Aorta (tissue), 5 donors: Measurements from ENCODE around the gene TMEM43. TPM values are rescaled to one million over a fixed set of nuclear protein-coding genes. Genes with fewer than 3 reads are reported as not detected.

Experiments
- ATAC-seq: fragments of 200-7000 bp; cut with Tn5 transposase; one replicate; pipeline ENCODE4 v1.9.1; 2022; ENCODE audit warnings: moderate library complexity; ENCODE audit not compliant: low FRiP score
- DNase-seq, 2 donors: peaks; one replicate each; pipeline ENCODE4 v3.0.0-alpha.2; 2020
- H3K27ac ChIP-seq, 2 donors: one replicate each; pipeline ENCODE4 v1.5.1; 2013; ENCODE audit warnings: low read length in 2 of 2, mild to moderate bottlenecking in 2 of 2, moderate library complexity in 2 of 2, control low read depth in 1 of 2, inconsistent platforms in 1 of 2, low read depth in 1 of 2
- H3K27me3 ChIP-seq, 2 donors: one replicate each; pipeline ENCODE4 v1.6.1; 2013; ENCODE audit warnings: control low read depth in 1 of 2, low read length in 1 of 2, mild to moderate bottlenecking in 1 of 2, moderate library complexity in 1 of 2; ENCODE audit not compliant: insufficient read depth in 2 of 2, control insufficient read depth in 1 of 2
- H3K36me3 ChIP-seq, 2 donors: one replicate each; pipeline ENCODE4 v1.6.1; 2013; ENCODE audit warnings: control low read depth in 1 of 2, low read length in 1 of 2, mild to moderate bottlenecking in 1 of 2; ENCODE audit not compliant: insufficient read depth in 2 of 2, control insufficient read depth in 1 of 2
- H3K4me1 ChIP-seq, 2 donors: one replicate each; pipeline ENCODE4 v1.6.1; 2013; ENCODE audit warnings: low read length in 2 of 2, control low read depth in 1 of 2, mild to moderate bottlenecking in 1 of 2, moderate library complexity in 1 of 2; ENCODE audit not compliant: insufficient read depth in 2 of 2, control insufficient read depth in 1 of 2
- H3K4me3 ChIP-seq, 2 donors: one replicate each; pipeline ENCODE4 v1.5.1; 2013; ENCODE audit warnings: low read length in 2 of 2, control low read depth in 1 of 2, mild to moderate bottlenecking in 1 of 2
- H3K9me3 ChIP-seq: one replicate; pipeline ENCODE4 v1.6.1; 2013; ENCODE audit warnings: mild to moderate bottlenecking, low read length; ENCODE audit not compliant: control insufficient read depth
- WGBS, 2 donors: extraction: QIAGEN DNeasy Blood & Tissue Kit; methylation state at CpG; one replicate each; pipeline ENCODE4 v1.1.7; 2013; 5-methylcytosine and 5-hydroxymethylcytosine counted together
- intact Hi-C, 2 donors: fragments of 100-400 bp; cut with DNase I; formaldehyde crosslinking; loops; one replicate each; pipeline versions ENCODE4 v1.14.2 to v1.15.0; 2022
- polyA plus RNA-seq, 2 donors: library from polyadenylated mRNA; stranded (reverse); fragments of 200-250 nt; gene quantifications; one replicate each; pipeline ENCODE4 v1.2.3, GENCODE V29; 2013
- total RNA-seq, 2 donors: library from RNA; stranded (reverse); fragmentation: NEBNext Ultra II Directional; extraction: Animal tissue kit (Norgen Biotek cat#: 25700); gene quantifications; one replicate each; pipeline ENCODE4 v1.2.1, GENCODE V29; 2021
- donor health status: healthy with polysubstance abuse.
- donor health status: Bipolar disorder and iron deficiency.
- donor health status: DM: no; HTN: no; CAD: no.
- donor health status: DM: no; HTN: no; CAD: no.
- donor health status: DM: yes; HTN: yes; CAD: no.

Gene TMEM43
- total and polyA plus RNA-seq, 4 donors, result 52.0 to 132 (median 106) TPM

DNA sequence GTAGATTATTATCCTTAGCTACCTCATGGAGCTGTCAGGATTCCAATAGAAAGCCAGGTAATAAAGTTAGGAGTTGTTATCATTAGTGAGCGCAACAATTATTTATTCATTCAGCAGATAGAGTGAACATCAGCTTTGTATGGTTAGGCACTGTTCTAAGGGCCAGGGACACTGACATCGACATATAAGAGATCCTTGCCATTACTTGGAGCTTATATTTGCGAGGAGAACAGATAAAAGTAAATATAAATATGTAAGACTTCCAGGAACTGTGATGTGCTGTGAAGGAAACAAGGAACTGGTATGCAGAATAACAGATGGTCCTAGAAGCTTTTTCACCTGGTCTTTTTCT, 54.2 kb downstream of the TMEM43 start:
- H3K4me3 ChIP-seq, result peak overlapping the region; percentile 40 to 85
- H3K27ac ChIP-seq, result peak overlapping the region in 1 of 2 donors; percentile 82
- no peak for DNase-seq
- 2 to 4% methylated on average over 3 of the region's 3 CpGs for WGBS, 2 donors
- H3K36me3 ChIP-seq, result peaks cover 0 to 7% of the 10 kb centered on the region in 2 donors
- no peaks in the 10 kb centered on the region for H3K27me3 ChIP-seq
- no peak for ATAC-seq
- no peaks in the 10 kb centered on the region for H3K9me3 ChIP-seq
- intact Hi-C loops, result loop anchor here (2.0 to 10.0 kb wide), 4 partner anchors 32 to 284 kb away; partner anchors contain the start of genes CHCHD4 (in 1 of the 2) and TMEM43 (in 1 of the 2)
- peaks cover 0 to 9% of the 10 kb centered on the region in 2 donors for H3K4me1 ChIP-seq

DNA sequence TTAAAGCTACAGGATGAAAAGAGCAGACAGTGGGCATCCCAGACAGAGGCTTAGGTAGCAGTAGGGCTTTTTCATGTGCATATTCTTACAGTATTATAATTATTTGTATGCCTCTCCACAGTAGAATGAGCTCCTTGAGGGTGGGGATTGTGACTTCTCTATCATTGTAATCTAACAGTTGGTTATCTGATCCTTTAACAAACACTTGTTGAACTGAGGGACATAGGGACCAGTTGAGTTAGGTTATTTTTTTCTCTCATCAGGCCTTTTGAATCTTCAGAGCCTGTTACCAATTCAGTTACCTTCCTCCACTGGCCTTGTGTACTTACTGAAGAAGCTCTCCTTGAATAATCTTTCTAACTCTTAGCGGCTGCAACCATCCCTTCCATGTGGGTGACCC, 54.9 kb downstream of the TMEM43 start:
- Histone ChIP-seq H3K27me3 (no peaks in the 10 kb centered on the region), H3K36me3 (peaks cover 0 to 7% of the 10 kb centered on the region in 2 donors), H3K4me3 (no peak overlapping the region), H3K4me1 (peaks cover 0 to 9% of the 10 kb centered on the region in 2 donors), H3K9me3 (no peaks in the 10 kb centered on the region), H3K27ac (no peak overlapping the region)
- ATAC-seq (no peak), DNase-seq (no peak)
- intact Hi-C loops, result loop anchor here (2.0 to 10.0 kb wide), 4 partner anchors 33 to 285 kb away; partner anchors contain the start of genes CHCHD4 (in 1 of the 2) and TMEM43 (in 1 of the 2)
- 88 to 100% methylated on average over 1 of the region's 1 CpG for WGBS, 2 donors

DNA sequence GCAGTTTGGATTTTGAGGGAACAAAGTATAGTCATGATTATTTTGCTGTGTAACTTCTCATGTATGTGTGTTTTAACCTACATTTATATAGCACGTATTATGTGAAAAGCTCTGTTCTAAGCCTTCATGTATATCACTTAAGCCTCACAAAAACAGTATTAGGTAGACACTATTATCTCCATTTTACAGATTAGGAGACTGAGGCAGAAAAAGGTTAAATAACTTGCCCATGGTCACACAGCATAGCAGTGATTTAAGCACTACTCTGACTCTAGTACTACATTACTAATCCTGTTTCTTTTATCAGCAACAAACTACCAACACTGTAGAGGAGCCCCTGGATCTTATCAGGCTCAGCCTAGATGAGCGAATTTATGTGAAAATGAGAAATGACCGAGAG, 56.4 kb downstream of the TMEM43 start:
- Histone ChIP-seq H3K36me3 (peaks cover 0 to 7% of the 10 kb centered on the region in 2 donors), H3K4me1 (peaks cover 0 to 5% of the 10 kb centered on the region in 2 donors), H3K9me3 (no peaks in the 10 kb centered on the region), H3K27me3 (no peaks in the 10 kb centered on the region), H3K27ac (no peak overlapping the region), H3K4me3 (no peak overlapping the region)
- 93 to 94% methylated on average over 3 of the region's 3 CpGs for WGBS, 2 donors
- no peak for ATAC-seq
- intact Hi-C loops, result no loop called here
- DNase-seq, result no peak

DNA sequence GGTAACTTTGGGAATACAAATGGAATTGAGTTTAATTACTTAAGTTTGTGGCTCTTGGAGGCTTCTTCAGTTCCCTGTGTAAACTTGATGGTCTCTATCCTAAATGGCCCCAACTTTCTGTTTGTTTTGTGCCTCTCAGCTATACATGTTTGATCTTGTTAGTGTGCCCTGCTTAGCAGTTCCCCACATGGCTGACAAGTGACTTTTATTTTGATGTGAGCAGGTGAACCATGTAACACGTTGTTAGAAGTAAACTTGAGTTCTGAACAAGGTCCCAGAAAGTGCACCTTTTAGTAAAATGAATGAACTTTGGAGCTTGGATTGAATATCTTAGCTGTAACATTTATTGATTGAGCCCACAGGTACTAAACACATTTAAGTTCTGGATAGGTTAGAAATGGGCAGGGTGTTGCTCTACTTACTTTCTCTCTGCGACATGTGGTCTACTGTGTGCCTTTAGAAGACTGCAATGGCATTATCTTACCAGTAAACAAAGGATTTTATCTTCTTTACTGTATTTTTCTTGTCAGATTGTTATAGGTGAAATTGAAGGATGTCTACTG, 58.2 kb downstream of the TMEM43 start:
- H3K27ac ChIP-seq, result no peak overlapping the region
- no peak for DNase-seq
- H3K4me3 ChIP-seq, result no peak overlapping the region
- no peaks in the 10 kb centered on the region for H3K27me3 ChIP-seq
- H3K4me1 ChIP-seq, result no peaks in the 10 kb centered on the region
- 56 to 58% methylated on average over 2 of the region's 2 CpGs for WGBS, 2 donors
- no peak for ATAC-seq
- peaks cover 6 to 7% of the 10 kb centered on the region in 2 donors for H3K36me3 ChIP-seq
- intact Hi-C loops, result no loop called here
- no peaks in the 10 kb centered on the region for H3K9me3 ChIP-seq

DNA sequence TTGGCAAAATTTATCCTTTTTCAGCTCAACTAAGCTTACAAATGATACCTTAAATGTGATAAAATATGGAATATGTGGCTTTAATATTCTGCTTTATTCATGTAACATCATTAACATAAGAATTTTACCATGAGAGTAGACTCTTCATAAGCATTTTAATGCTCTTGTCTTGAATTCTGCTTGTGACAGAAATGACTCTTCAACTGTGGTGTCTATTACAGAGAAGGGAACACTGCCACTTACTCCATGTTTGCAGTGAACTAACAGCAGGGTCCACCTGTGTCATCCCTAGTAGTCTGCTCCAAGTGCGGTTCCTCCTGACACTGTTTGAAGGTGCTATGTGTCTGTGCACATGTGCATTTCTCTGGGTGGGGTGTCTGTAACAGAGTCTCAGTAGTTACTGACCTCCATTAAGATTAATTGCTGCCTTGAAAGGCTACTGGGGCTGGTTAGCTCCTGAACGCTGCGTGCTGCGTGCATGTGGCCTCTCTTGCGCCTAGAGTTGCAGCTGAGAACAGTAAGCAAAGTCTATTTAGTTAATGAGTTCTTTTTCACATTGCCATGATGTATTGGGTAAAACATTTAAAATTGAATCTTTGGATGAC, 62.1 kb downstream of the TMEM43 start:
- no peak for ATAC-seq
- Histone ChIP-seq H3K27ac (no peak overlapping the region), H3K4me3 (no peak overlapping the region), H3K27me3 (no peaks in the 10 kb centered on the region), H3K36me3 (peaks cover 6 to 7% of the 10 kb centered on the region in 2 donors), H3K4me1 (no peaks in the 10 kb centered on the region), H3K9me3 (no peaks in the 10 kb centered on the region)
- WGBS, 2 donors, result 91% methylated on average over 5 of the region's 5 CpGs
- DNase-seq, result no peak
- intact Hi-C loops, result no loop called here

DNA sequence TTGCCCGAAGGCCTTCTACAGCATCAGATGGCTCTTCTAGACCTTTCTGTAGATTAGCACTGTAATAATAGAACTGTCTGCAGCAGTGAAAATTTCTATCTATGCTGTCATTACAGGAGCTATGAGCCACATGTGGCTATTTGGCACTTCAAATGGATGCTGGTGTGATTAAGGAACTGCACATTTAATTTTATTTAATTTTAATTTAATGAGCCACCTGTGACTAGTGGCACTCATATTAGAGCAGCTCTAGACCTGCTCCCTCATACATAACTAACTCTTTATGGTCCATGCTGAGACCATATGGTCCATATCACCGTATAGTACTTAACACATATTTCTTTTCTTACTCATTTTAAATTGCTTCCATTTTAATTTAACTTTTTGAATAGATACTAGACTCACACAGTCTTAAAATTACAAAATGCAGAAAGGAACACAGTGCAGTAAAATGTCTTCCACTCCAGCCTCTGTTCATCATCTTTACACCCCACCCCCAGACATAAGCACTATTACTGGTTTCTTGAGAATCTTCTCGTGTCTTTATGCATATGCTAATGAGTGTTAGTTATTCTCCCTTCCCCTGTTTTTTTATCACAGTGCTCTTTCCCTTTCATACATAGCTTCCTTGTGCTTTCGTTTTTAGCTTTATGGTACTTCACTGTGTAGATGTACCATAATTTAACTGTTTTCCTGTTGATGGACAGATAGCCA, 63.3 kb downstream of the TMEM43 start:
- H3K36me3 ChIP-seq, result peaks cover 4 to 6% of the 10 kb centered on the region in 2 donors
- H3K4me3 ChIP-seq, result no peak overlapping the region
- no peak for DNase-seq
- no peaks in the 10 kb centered on the region for H3K9me3 ChIP-seq
- no peaks in the 10 kb centered on the region for H3K4me1 ChIP-seq
- ATAC-seq, result no peak
- no peaks in the 10 kb centered on the region for H3K27me3 ChIP-seq
- H3K27ac ChIP-seq, result no peak overlapping the region
- WGBS, 2 donors, result 73 to 74% methylated on average over 4 of the region's 4 CpGs
- intact Hi-C loops, result no loop called here

Other genes starting within 250 kb of the TMEM43 start
- not detected for gene WNT7A, start 245.0 kb upstream of the TMEM43 start, total RNA-seq
- not detected for gene WNT7A, start 245.0 kb upstream of the TMEM43 start, polyA plus RNA-seq
- gene CHCHD4, start 182 bp upstream of the TMEM43 start, total RNA-seq, result 1 to 10 TPM; 7.5 to 9.4 TPM
- gene CHCHD4, start 182 bp upstream of the TMEM43 start, polyA plus RNA-seq, result 10 to 100 TPM in 1 of 2 donors, 1 to 10 TPM in 1; 8.6 to 12.0 TPM
- gene XPC, start 53.5 kb downstream of the TMEM43 start, total RNA-seq, result 10 to 100 TPM; 29.7 to 36.7 TPM
- gene XPC, start 53.5 kb downstream of the TMEM43 start, polyA plus RNA-seq, result 10 to 100 TPM; 14.3 to 37.1 TPM
- 1 to 10 TPM; 7.1 to 9.0 TPM for gene LSM3, start 53.8 kb downstream of the TMEM43 start, total RNA-seq
- gene LSM3, start 53.8 kb downstream of the TMEM43 start, polyA plus RNA-seq, result 10 to 100 TPM; 11.4 to 19.5 TPM